ENCODE results near the gene CHCHD1.

CHCHD1 gene

GRCh38 chr10:73746721-73747120 is 35.1 kb upstream of the CHCHD1 start:
- no peak for DNase-seq
- H3K9ac ChIP-seq (ENCODE audit: low read depth, low read length) = no peak overlapping the region
- peaks cover 83% of the 10 kb centered on the region for H3K79me2 ChIP-seq (ENCODE audit: insufficient read depth, low read length)
- H3K4me3 ChIP-seq (ENCODE audit: low read depth in 1 of 2, low read length in 2 of 2) = no peak overlapping the region
- no peak for TF ChIP-seq EZH2 (IDR thresholded peaks at IDR 0.05; ENCODE audit: borderline replicate concordance, low read depth, low read length, severe bottlenecking)
- TF ChIP-seq CTCF (IDR thresholded peaks at IDR 0.05; ENCODE audit: borderline replicate concordance, extremely low read depth, low read length, poor library complexity, severe bottlenecking) = no peak
- ATAC-seq (ENCODE audit: insufficient read depth, low read depth) = no peak
- H3K27ac ChIP-seq (ENCODE audit: low read length) = no peak overlapping the region
- H2AFZ ChIP-seq (ENCODE audit: low read depth, low read length) = no peak overlapping the region
- H3K9me3 ChIP-seq (ENCODE audit: insufficient read depth, low read length, severe bottlenecking) = no peaks in the 10 kb centered on the region
- H3K36me3 ChIP-seq (ENCODE audit: insufficient read depth, low read length) = peaks cover 48% of the 10 kb centered on the region
- peaks cover 46% of the 10 kb centered on the region for H3K4me1 ChIP-seq (ENCODE audit: insufficient read depth, low read length)
- peak overlapping the region; percentile 29; the same call in 1 of the 2 replicates for H3K4me2 ChIP-seq (ENCODE audit: insufficient read depth, low read length)
- no peaks in the 10 kb centered on the region for H3K27me3 ChIP-seq (ENCODE audit: insufficient read depth, low read length, poor library complexity)
- peaks cover 19% of the 10 kb centered on the region for H4K20me1 ChIP-seq (ENCODE audit: insufficient read depth, low read length)

GRCh38 chr10:73750819-73751218 is 31.0 kb upstream of the CHCHD1 start:
- Histone ChIP-seq H3K27me3 (ENCODE audit: insufficient read depth, low read length, poor library complexity) (no peaks in the 10 kb centered on the region), H2AFZ (ENCODE audit: low read depth, low read length) (no peak overlapping the region), H4K20me1 (ENCODE audit: insufficient read depth, low read length) (peaks cover 20% of the 10 kb centered on the region), H3K4me2 (ENCODE audit: insufficient read depth, low read length) (no peak overlapping the region), H3K9ac (ENCODE audit: low read depth, low read length) (no peak overlapping the region), H3K79me2 (ENCODE audit: insufficient read depth, low read length) (peaks cover 56% of the 10 kb centered on the region), H3K27ac (ENCODE audit: low read length) (no peak overlapping the region), H3K4me1 (ENCODE audit: insufficient read depth, low read length) (peaks cover 16% of the 10 kb centered on the region), H3K9me3 (ENCODE audit: insufficient read depth, low read length, severe bottlenecking) (no peaks in the 10 kb centered on the region), H3K4me3 (ENCODE audit: low read depth in 1 of 2, low read length in 2 of 2) (no peak overlapping the region), H3K36me3 (ENCODE audit: insufficient read depth, low read length) (peaks cover 82% of the 10 kb centered on the region)
- TF ChIP-seq EZH2 (IDR thresholded peaks at IDR 0.05; ENCODE audit: borderline replicate concordance, low read depth, low read length, severe bottlenecking) (no peak), CTCF (IDR thresholded peaks at IDR 0.05; ENCODE audit: borderline replicate concordance, extremely low read depth, low read length, poor library complexity, severe bottlenecking) (no peak)
- DNase-seq = no peak
- no peak for ATAC-seq (ENCODE audit: insufficient read depth, low read depth)

- ATAC-seq (ENCODE audit: insufficient read depth, low read depth) (no peak), DNase-seq (no peak)
- H3K36me3 ChIP-seq (ENCODE audit: insufficient read depth, low read length) = peaks cover 74% of the 10 kb centered on the region
- H3K4me1 ChIP-seq (ENCODE audit: insufficient read depth, low read length) = no peaks in the 10 kb centered on the region
- H3K4me3 ChIP-seq (ENCODE audit: low read depth in 1 of 2, low read length in 2 of 2) = no peak overlapping the region
- no peaks in the 10 kb centered on the region for H3K9me3 ChIP-seq (ENCODE audit: insufficient read depth, low read length, severe bottlenecking)
- TF ChIP-seq CTCF (IDR thresholded peaks at IDR 0.05; ENCODE audit: borderline replicate concordance, extremely low read depth, low read length, poor library complexity, severe bottlenecking) (no peak), EZH2 (IDR thresholded peaks at IDR 0.05; ENCODE audit: borderline replicate concordance, low read depth, low read length, severe bottlenecking) (no peak)
- H3K9ac ChIP-seq (ENCODE audit: low read depth, low read length) = no peak overlapping the region
- H3K27me3 ChIP-seq (ENCODE audit: insufficient read depth, low read length, poor library complexity) = no peaks in the 10 kb centered on the region
- no peak overlapping the region for H3K27ac ChIP-seq (ENCODE audit: low read length)
- peaks cover 7% of the 10 kb centered on the region; the same call in 1 of the 2 replicates for H4K20me1 ChIP-seq (ENCODE audit: insufficient read depth, low read length)
- H3K4me2 ChIP-seq (ENCODE audit: insufficient read depth, low read length) = no peak overlapping the region
- no peak overlapping the region for H2AFZ ChIP-seq (ENCODE audit: low read depth, low read length)
- peaks cover 34% of the 10 kb centered on the region for H3K79me2 ChIP-seq (ENCODE audit: insufficient read depth, low read length)
Observed at GRCh38 chr10:73756183-73756582, 25.7 kb upstream of the CHCHD1 start.
